GM13977 (cell line): ENCODE measurements around the gene GPC5.
A peak's percentile ranks its signal among the peaks of the same experiment; 100 is the strongest.

Source experiments
- DNase-seq: peaks from one replicate; pipeline ENCODE4 v3.0.0; 2012; ENCODE audit warnings: low spot score
- in situ Hi-C: fragments of 300-500 bp; cut with MboI; formaldehyde crosslinking; loops from one replicate; pipeline ENCODE4 v1.12.0; 2022; ENCODE audit warnings: low sequenced_read_pairs, low pct_unique_long_range_greater_than_20kb, mixed read lengths, inconsistent platforms; ENCODE audit not compliant: unreplicated experiment
- TF ChIP-seq, protein P1 (sequence below): IDR thresholded peaks from 2 replicates; pipeline ENCODE4 v1.5.1; 2012; ENCODE audit warnings: mild to moderate bottlenecking, control low read depth; ENCODE audit not compliant: insufficient read depth; ENCODE audit errors: extremely low read depth, missing control alignments

Gene GPC5

DNA sequence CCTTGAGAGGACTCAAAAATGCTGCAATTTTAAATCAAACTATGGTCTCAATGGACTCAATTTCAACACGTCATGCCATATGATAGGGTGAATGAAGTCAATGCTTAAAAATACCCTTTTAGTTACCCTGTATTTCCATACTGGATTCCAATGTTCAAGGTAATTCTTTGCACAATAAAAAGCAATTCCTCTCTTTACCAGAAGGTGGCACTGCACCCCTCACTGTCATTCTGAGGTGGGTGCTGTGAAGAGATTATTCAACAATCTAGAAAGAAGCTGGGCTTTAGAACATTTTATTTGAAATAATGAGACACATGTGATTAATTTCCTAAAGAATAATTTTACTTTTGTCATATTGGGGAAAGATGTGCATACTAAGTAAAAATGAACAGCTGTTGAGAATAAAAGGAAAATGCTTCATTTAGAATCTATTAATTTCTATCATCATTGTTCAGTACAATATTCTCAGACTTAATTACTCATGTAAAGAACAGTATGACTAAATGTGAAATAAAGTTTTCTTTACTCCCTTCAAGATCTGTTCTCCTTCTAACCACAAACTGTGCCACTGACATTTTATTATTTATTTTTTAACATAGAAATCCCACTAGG, 789.1 kb downstream of the GPC5 start:
- in situ Hi-C loops: no loop called here
- TF ChIP-seq, protein P1, sequence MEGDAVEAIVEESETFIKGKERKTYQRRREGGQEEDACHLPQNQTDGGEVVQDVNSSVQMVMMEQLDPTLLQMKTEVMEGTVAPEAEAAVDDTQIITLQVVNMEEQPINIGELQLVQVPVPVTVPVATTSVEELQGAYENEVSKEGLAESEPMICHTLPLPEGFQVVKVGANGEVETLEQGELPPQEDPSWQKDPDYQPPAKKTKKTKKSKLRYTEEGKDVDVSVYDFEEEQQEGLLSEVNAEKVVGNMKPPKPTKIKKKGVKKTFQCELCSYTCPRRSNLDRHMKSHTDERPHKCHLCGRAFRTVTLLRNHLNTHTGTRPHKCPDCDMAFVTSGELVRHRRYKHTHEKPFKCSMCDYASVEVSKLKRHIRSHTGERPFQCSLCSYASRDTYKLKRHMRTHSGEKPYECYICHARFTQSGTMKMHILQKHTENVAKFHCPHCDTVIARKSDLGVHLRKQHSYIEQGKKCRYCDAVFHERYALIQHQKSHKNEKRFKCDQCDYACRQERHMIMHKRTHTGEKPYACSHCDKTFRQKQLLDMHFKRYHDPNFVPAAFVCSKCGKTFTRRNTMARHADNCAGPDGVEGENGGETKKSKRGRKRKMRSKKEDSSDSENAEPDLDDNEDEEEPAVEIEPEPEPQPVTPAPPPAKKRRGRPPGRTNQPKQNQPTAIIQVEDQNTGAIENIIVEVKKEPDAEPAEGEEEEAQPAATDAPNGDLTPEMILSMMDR: peak; percentile 83
- DNase-seq: peak; percentile 44

DNA sequence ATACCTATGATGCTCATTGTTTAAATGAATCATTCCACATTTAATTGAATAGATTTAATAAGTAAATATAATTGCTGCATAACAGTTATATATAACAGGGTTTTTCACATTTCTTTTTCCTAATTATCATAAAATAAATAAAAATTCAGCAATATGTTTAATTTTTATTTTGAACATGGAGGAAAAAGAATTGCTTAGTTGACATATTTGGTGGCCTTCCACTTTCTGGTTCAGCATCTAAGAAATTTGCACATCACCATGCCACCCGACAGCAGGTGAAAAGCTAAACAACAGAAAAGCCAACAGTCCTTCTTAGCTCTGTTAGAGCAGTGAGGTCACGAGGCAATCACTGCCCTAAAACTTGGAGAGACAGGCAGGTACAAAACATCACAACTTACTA, 790.2 kb downstream of the GPC5 start:
- DNase-seq: no peak
- in situ Hi-C loops: no loop called here
- TF ChIP-seq, protein P1: no peak

DNA sequence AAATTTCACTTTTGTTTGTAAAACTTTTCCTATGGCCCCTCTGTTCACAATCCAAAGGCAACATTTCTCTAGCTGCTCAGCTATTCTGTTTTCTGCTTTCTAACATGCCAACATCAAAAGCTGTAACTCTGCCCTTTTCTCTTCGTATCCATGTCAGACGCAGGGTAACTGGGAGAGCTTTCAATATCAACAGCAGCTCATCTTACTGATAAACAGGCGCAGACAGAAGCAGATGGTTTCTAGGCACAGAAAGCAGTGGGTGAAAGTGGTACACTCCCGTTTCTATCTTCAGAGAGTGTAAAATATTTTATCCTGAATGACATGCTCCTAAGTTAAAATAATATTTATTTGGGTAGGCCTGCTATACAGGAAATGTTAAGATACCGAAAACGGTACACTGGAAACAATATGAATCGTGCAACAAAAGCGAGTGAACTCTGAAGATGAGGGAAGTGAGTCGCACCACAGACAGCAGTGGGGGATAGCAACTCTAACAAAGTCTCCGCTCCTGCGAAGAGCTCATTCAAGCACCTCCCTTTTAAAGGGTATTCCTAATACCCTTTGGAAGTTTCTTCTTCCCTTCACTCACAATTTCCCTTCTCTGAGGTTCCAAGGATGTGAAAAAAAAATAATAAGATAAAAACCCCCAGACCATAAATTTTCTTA, 798.3 kb downstream of the GPC5 start:
- TF ChIP-seq, protein P1: no peak
- no peak for DNase-seq
- in situ Hi-C loops: no loop called here

DNA sequence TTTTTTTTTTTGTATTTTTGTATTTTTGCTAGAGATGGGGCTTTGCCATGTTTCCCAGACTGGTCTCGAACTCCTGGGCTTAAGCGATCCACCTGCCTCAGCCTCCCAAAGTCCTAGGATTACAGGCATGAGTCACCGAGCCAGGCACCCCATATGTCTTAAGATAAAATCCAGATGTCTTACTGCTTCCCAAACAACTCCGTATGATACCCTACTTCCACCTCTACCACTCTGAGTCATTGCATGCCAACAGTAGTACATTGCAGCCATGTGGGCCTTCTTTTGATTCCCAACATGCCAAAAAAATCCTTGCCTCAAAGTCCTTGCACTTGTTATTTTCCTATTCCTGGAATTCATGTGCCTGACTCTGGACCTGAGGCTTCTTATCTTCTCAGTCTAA, 799.2 kb downstream of the GPC5 start:
- in situ Hi-C loops: no loop called here

DNA sequence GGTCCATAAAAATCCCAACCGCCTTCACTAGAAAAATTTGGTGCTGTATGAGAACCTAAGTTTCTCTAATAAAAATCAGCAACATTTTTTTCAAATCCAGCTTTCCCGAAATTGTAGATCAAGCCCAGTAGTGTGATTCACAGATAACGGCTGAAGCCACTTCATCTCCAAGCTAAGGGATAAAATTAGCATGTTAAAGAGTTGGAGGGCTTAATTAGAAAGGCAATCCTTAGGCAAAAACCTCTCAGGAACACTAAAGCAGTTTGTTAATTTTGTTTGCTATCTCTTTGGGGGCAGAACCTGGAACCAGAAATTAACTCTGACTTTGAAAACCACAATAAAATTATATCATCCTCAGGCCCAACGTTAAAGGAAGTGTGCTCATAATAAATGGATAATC, 820.2 kb downstream of the GPC5 start:
- no peak for DNase-seq
- in situ Hi-C loops: no loop called here

More for the DNA sequence above, 799.2 kb downstream of the GPC5 start:
- DNase-seq: no peak
- TF ChIP-seq, protein P1: no peak

DNA sequence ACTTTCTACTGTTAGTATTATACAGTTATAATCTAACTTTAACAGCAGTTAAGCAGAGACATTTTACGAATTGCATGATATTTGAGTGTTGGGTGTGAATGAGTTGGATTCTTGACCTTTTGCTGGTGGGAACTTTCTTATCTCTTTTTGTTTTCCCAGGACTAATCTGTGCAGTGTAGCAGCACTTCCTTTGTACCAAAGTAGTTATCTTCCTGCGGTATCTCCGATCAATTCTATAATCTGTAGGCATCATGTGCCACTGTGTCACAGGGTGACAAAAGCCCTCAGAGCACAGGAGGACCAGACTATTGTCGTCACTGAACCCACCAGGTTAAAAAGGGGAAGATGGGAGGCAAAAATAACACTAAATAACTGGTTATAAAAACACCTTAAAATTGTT, 823.5 kb downstream of the GPC5 start:
- in situ Hi-C loops: no loop called here
- TF ChIP-seq, protein P1: no peak

More for the DNA sequence above, 820.2 kb downstream of the GPC5 start:
- TF ChIP-seq, protein P1: no peak

More for the DNA sequence above, 823.5 kb downstream of the GPC5 start:
- no peak for DNase-seq
